Left renal cortex interstitium (tissue), 4 donors: ENCODE results near the gene CNTNAP2. TPM values are rescaled to one million over a fixed set of nuclear protein-coding genes. Genes with fewer than 3 reads are reported as not detected.

ENCODE experiments used
- DNase-seq, 4 donors: peaks; one replicate each; pipeline ENCODE4 v3.0.0-alpha.2; 2013; ENCODE audit warnings: low read depth in 4 of 4, low spot score in 2 of 4, missing footprints in 1 of 4
- polyA plus RNA-seq, 4 donors: library from polyadenylated mRNA; unstranded; fragments of 120-200 nt; gene quantifications; one replicate each; pipeline ENCODE4 v1.2.1, GENCODE V29; 2013; ENCODE audit not compliant: insufficient read length in 4 of 4

Gene CNTNAP2
- polyA plus RNA-seq, 4 donors: 22.3 to 27.6 (median 27.1) TPM

DNA sequence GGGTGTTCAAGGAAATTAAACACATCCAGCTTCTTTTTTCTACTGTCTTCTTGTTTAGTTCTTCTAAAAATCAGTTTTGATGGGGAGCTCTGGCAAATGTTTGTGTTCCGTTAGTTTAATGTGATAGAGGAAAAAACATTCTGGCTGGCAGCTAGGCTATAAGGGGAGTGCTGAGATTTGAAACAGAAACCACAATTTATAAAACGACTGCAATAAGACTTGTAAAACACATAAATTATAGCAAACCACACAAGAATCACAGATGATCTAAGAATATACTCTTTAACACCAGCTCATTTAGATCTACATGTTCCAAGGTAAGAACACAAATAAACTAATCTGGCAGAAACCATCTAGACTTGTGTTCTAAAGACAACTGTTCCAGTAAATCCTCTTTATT is 425.5 kb downstream of the CNTNAP2 start:
- no peak for DNase-seq

DNA sequence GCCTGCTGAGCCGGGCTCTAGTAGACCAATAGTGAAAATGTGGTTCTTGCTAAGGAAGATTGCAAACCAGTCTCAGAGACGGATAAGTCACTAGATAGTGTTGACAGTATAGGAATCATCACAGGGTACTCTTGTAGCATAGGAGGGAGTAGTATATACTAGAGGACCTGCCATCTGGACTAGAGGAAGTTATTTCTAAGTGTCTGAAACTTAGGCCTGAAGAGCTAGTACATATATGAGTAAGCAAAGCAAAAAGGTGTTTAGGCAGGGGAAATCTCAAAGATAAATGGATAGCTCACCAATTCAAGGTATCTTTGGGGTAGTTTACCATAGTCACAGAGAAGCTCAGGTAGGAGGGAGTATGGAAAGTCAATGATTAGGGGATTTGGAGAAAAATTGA is 428.1 kb downstream of the CNTNAP2 start:
- DNase-seq: no peak

DNA sequence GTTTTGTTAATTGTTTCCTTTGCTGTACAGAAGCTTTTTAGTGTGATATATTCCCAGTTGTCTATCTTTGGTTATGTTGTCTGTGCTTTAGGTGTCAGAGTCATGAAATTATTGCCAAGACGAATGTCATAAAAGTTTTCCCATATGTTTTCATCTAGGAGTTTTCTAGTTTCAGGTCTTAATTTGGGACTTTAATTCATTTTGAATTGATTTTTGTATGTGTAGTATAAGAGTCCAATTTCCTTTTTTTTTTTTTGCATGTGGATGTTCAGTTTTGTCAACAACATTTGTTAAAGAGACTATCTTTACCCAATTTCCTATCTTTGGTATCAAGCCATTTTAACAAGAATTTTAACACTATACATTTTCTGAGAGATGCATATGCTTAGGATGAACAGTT is 432.2 kb downstream of the CNTNAP2 start:
- no peak for DNase-seq

DNA sequence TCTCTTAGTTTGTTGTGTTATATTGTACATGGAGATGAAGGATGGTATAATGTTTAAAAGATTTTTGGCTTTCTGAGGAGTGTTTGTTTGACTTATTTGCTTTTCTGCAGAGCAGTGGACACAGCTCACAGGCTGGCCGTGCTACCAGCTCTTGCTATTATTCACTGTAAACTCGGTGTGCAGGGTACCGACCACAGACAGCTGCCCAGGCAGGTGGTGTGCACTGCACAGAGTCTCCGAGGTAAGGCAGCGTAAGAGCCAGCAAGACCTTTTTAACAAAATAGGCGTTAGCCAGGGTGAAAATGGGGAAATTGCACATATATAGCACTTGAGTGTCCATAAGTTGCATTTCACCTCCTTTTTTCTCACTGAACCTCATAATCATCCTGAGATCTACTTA is 438.0 kb downstream of the CNTNAP2 start:
- DNase-seq: no peak

DNA sequence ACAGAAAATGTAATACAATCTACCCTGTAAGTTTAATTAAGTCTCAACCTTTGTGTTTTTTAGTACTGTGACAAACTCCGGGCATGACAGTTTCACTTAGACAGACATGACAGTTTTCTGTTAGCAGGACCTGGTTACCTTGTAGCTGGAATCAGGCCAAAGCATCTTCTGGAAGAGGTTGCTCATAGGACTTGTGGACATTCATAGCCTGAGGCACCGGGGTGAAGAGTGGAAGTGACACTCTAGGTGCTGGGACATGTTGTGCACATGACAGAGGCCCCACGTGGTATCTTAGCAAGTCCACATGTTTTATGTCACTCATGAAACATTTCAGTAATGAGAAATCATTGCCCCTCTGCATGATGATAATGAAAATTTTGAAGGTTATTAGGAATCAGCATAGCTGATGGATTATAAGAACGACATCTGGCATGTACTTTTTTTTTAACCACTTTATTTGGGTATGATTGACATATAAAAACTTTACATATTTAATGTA is 441.4 kb downstream of the CNTNAP2 start:
- no peak for DNase-seq

DNA sequence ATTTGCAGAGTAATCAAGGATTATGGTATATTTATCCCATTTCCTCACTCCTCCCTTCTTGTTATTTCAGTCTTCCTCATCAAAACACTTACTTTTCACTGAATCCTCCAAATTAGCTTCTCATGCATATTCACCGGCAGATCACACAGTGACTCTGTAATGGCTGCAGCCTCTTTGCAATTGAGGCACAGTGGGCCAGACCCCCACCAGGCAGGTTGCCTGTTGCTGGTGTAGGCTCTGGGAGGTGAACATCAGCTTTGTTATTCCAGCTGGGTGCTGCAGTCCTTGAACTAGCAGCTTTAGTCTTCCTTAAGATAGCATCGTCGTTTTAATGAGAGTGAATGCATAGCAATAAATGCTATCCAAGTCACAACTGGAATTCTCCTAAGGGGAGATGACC is 449.3 kb downstream of the CNTNAP2 start:
- no peak for DNase-seq

DNA sequence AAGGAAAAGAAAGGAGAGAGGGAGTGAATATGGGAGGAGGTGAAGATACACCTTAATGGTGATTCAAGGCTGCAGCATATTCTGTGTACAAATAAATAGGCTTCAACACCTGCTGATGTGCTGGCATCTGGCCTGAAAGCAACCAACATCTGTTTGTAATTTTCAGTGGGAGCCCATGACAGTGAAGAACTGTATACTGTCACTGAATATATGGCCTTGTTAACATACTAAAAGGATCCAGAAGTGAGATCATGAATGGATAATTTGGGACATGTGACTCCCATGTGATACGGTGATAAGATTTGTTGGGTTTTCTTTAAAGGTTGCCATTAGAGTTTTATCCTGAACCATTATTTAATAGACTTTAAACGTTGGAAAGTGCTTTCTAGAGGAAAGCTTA is 459.3 kb downstream of the CNTNAP2 start:
- no peak for DNase-seq

DNA sequence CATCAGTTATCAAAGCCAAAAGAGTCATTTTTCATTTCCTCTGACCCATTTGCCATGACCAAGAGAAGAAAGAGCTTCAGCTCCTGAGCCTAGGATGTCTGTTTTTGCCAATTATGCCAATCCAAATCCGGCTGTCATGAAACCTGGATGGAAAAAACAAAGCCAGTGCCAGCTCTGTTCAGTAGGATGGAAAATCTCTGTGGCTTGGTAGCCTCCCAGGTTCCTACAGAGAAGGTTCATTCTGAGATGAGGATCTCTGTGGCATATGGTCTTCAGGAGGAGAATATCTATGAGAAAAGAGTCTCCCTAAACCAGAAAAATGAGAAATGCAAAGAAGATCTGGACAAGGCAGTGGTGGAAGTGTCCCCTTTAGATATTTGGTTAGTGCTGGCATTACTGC is 475.4 kb downstream of the CNTNAP2 start:
- no peak for DNase-seq

DNA sequence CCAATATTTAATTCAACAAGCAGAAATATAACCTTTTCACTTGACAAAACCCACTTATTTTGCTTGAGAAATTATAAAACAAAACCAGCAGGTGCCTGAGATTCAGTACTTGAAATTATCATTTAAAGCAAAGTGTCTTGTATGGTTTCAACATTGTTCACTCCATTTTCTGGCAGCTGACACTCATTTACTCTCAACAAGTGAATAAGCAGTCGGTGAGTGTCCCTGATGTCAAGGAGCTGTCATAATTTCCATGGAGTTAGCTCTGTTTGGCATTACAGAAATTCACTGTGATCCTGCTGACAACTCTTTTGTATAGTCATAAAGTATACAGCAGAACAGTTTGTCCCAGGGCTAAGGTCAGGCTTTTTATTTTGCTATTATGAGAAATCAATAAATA is 490.0 kb downstream of the CNTNAP2 start:
- DNase-seq: no peak

DNA sequence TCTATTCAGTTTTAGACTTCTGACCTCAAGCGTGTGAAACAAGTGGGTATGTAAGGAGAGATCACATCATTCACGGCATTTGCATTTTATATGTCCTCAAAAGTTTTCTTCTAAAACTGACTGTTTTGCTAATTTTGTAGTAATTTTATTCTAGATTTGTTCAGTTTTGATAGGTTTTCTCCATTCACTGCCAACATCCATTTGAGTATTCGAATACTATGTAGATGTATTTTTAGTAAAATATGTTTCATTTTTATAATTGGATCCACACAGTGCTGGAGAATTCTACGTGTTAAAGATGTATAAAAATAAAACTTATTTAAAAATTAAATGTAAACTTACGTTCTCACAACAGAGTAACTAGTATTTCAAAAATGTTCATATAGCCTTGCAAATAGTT is 503.0 kb downstream of the CNTNAP2 start:
- DNase-seq: no peak

DNA sequence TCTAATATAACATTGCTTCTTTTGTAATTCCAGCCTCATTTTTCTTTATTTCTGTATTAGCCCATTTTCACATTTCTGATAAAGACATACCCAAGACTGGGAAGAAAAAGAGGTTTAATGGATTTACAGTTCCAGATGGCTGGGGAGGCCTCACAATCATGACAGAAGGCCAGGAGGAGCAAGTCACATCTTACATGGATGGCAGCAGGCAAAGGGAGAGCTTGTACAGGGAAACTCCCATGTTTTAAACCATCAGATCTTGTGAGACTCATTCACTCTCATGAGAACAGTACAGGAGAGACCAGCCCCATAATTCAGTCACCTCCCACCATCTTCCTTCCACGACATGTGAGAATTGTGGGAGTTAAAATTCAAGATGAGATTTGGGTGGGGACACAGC is 510.3 kb downstream of the CNTNAP2 start:
- no peak for DNase-seq

DNA sequence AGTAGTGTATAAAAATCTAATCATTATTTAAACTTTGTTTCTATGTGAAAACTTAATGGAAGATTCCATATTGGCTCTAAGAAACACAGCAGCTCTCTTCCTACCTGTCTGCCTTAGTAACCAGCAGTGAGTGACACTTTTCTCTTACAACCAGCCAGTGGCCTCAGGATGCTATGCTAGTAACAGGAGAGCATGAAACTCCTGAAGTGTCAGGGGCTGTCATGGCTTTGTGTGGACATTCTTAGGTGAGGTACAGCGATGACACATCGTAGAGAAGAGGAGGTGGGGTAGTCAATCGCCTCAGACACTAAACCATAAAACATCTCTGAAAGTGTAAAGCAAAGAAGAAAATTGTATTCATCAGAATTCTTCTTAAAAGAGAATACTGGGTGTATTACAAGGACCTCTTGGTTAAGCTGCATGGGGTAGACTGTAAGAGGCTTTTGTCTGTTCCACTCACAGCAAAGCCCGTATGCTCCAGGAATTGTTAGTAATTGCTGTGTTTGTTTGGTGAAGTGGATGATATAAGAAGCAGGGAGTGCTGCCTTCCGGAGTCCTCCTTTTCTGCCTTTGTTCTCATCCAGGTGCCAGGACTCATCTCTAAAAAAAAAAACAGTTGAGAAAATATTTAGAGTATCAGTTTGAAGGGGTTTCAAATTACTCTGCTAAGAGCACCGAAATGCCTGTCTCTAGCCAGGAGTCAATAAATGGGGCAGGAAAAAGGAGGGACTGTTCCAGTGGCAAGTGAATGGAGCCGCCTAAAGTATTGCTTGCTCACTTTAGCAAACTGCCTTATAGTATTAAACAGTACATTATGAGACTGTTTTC is 518.8 kb downstream of the CNTNAP2 start:
- DNase-seq: peak in 2 of 4 donors; percentile 24 to 26

DNA sequence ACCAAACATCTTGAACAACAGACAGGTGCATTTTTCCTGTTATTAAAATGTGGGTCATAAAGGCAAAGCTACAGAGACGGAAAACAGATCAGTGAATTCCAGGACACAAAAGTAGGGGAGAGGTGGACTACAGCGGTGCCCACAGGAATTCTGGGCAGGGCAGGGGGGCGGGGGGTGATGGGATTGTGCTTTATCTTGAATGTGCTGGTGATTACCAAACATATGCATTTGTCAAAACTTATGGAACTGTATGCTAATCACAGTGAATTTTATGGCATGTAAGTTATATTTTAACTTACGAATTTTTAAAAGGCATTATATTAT is 519.4 kb downstream of the CNTNAP2 start:
- DNase-seq: peak in 1 of 4 donors; percentile 11

DNA sequence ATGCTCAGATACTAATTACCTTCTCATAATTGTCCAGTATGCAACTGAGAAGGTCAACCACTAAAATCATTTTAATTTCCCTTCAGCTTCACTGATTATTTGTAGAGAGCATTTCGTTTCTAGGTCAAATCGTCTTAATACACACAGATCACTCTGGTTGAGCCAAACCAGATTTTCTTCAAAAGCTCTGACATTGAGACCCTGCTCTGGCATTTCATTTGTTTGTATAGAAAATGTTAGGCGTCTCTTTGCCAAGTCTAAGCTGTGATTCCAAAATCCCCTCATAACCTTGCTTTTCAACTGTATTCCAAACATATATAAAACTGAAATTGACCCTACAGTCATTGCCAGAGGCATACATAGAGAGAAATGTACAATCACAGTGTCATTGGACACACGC is 520.0 kb downstream of the CNTNAP2 start:
- no peak for DNase-seq

DNA sequence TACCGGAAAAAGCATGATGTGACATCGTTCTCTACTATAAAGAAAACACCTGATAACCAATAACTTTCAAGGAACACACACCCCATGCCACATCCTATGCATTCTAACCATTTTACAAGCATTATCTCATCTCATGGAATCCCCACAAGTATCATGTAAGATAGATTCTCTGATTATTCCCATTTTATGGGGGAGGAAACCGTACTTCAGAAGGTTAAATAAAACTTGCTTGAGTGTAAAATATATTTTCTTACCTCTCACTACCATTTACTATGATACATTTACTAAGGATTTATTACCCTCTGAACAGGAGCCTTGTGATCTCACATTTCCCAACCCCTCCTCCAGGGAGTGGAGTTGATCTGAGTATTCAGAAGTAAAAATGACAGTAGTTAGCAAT is 522.7 kb downstream of the CNTNAP2 start:
- no peak for DNase-seq

DNA sequence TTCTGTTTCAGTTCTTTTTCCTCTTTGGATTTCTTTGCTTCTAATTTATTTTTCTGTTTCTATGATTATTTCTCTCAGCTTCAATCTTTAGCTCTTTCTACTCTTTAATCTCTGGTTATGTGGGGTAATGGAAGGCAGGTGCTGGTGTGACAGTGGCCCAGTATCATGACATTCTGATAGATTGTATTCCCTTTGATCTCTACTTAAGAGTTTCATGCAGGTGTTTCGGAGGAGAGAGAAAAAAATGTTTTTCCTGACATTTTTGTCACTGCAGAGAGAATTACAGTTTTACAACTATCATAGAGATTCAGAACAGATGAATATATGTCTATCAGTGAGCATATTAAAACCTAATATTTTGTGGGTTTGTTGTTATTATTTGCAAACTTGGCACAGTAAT is 524.9 kb downstream of the CNTNAP2 start:
- no peak for DNase-seq

DNA sequence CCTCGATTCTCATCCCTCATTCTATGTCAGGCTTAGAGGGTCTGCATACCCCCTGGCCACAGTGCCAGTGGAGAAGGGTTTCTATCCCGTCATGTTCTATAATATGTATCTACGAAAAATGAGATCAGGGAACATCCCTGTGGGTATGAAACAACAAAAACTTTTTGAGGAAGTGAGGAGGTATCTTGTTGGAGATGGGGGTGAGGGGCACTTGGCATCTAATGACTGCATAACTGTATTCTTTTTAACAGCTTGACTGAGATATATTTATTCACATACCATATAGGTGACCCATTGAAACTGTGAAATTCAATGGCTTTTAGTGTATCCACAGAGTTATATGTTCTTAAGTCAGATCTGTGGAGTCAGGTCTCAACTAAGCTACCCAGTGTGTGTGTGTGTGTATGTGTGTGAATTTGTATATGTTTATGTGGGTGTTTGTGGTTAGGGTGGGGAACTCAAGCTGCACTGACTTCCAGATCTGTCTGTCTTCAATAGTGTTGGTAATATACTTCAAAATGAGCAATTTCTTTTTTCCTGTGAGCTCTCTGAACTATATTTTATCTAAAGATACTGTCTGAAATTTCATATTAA is 528.9 kb downstream of the CNTNAP2 start:
- DNase-seq: no peak

DNA sequence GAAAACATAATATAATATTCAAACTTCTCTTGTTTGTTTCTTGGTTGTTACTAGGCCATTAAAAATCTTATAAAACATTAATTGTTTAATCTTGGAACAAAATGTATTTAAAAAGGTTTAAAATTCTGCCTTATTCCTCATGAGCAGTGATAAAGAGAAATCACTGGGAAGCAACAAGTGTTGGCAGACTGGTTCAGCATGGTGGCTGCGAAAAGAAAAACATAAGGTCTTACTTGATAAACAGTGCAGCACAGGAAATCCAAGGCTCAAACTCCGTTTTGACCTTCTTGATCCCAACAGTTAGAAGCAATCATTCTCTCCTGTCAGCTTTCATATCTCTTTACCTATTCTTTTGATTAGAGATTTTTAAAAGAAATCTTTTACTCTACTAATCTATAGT is 530.8 kb downstream of the CNTNAP2 start:
- no peak for DNase-seq

DNA sequence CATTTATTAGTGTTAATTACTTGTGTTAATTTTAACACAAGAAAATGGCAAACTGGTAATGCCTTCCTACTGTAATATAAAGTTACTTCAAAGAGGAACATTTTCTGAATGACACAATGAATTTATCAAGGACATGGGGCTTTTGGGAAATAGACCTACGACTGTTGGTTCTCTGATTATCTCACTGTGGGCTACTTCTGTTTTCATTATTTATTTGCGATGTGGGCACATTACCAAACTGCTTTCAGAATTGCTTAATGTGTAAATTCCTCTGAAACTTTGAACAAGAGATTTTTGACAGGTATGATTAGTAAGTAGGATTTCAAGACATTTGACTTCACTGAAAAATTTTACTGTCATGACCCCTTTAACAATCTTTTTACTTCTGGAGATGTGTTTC is 535.6 kb downstream of the CNTNAP2 start:
- no peak for DNase-seq

DNA sequence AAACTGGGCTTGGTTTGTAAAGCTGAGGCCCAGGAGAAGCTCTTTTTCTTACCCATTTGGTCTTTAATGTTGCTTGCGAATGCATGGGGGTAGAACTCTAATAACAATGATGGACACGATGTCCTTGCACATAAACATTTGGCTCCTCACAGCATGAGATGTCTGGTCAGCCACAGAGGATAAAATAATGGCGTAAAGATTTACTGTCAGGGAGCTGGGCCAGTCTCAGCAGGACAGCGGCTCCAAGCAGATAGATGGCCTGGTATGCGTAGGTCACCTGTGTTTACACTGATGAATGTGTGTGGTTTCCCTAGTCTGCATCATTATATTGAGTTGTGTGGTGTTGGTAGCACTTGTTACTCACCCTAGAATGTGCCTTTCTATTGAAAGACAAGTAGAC is 537.4 kb downstream of the CNTNAP2 start:
- DNase-seq: peak in 2 of 4 donors; percentile 13 to 29

DNA sequence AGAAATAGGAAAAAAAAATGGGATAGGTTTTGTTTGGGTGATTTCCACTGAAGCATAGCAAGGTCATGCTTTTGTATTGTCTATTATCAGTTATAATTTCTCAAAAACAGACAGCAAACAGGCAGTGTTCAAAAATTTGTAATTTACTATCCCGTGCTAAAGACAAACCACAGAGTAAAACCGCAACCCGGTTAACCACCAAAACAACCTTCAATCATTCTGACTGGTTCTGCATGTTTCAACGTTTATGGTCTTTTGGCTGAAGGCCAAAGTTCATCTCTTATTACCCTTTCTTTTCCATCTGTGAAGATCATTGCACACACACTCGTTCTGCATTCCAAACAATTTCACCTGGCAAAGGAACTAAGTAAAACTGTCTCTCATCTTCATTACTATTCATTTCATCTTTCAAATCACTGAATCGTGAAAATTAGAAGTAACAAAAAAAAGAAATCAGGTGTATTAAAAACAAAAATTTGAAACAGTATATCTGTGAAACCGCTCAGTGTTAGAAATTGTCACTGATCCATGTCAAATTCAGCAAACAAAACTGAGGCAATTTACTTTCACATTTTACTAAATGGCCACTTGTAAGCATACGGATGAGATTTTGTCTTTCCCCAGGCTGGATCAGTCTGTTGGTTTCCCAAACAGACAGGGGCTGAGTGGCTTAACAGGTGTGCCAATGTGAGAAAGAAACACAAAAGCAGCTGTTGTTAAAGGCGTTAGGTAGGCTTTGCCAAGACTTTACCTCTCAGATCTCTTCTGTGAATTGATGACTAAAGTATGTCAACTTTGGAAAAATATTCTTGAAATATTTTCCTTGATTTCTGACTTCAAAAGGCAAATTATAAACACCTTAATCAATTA is 539.6 kb downstream of the CNTNAP2 start:
- DNase-seq: peak in 1 of 4 donors; percentile 10
